Activated naive CD4-positive, alpha-beta T cell (primary cell): Measurements from ENCODE around the gene F2R.
"Not testable (repeated sequence)": the region's sequence is repeated elsewhere in the genome, so short reads cannot be mapped to it uniquely, and the experiment has no call there.

Source experiments
- DNase-seq, 4 experiments: peaks; one replicate each; lab custom pipeline; 2025; lab: John Stamatoyannopoulos, UW

Gene F2R

DNA sequence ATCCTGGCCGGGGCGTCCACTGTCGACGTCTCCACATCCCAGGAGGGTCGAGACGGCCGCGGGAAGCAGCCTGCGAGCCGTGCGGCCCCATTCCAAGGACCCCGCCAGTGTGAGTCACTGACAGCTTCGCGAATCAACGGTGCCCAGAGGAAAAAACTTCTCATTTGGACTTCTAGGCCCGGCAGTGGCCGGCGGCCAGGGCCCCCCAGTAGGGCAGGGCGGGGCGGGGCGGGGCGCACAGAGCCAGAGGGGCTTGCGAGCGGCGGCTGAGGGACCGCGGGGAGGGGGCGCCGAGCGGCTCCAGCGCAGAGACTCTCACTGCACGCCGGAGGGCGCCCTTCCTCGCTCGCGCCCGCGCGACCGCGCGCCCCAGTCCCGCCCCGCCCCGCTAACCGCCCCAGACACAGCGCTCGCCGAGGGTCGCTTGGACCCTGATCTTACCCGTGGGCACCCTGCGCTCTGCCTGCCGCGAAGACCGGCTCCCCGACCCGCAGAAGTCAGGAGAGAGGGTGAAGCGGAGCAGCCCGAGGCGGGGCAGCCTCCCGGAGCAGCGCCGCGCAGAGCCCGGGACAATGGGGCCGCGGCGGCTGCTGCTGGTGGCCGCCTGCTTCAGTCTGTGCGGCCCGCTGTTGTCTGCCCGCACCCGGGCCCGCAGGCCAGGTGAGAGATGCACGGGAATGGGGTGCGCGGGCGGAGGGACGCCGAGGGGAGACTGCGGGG lies at the start of gene F2R:
TSS of gene F2R (plus strand) at position 391 of the 720 bp plus-strand sequence. CDS start at position 573, 182 bp downstream.
- DNase-seq = peak in 3 of 4 experiments; percentile 6 to 40 (median 10)

DNA sequence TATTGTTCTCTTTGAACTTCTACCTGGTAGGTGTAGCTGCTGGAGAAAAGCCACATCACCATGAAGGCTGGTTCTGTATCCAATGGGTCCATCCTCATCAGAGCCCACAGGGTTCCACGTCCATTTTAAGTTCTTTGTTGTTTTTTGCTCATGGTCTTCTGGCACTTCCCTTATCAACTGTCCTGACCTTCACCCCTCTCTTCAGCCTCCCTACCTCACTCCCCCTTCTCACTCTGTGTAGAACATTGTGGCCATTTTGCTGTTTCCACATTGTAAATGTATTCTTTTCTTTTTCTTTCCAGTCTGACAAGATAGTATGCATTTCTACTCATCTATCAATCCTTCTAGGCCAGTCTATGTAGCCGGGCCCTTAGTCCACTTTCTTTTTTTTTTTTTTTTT lies 48.4 kb upstream of the F2R start:
- no peak for DNase-seq

DNA sequence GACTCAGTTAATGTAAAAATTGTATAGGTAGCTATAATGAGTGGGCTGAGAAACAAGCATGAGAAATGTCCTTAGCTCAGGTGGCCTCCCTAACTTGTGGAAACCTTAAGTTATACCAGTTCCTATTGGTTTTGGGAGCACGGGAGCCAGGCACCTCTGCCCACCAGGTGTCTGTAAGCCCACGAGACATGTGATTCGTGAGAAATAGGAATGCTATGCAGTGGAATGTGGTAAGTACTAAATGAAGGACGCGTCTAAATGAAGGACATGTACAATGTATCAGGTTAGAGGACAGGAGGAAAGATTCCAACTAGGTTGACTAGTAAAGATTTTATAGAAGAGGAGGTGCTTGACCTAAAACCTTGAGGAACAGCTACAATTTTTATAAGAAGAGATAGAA lies 46.7 kb upstream of the F2R start:
- DNase-seq = no peak

DNA sequence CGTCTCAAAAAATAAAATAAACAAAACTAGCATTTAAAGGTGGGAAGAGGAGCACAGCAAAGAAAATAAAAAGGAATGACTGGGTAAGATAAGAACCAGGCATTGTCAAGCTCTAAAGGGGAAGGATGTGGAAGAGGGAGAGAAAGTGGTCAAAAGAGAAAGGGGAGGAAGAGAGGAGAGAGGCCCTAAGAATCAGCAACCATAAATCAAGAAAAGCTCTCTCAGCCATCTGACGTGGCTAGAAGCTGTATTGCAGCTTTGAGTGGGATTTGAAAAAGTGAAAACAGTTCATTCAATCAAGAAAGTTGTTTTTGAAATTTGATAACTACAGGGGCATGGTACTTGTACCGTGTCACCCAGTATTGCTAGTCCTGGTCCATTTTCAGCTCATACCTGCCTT lies 45.4 kb upstream of the F2R start:
- DNase-seq = no peak

DNA sequence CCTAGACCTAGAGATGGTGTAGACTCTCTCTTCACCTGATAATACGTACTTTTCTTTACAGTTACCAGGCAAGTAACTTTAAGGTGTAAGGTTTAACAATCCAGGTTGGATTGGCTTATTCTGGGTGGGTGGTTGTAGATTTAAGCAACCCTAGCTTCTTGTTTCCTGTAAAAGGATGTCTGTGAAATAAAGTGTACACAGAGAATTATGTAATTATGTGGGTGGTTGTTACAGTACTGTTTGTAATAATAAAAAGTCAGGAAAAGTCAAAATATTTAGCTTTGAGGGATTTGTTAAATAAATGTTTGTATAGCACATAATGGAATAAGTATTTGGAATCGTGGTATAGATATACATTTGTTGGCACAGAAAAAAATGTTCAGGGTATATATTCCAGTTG lies 43.7 kb upstream of the F2R start:
- DNase-seq = no peak

DNA sequence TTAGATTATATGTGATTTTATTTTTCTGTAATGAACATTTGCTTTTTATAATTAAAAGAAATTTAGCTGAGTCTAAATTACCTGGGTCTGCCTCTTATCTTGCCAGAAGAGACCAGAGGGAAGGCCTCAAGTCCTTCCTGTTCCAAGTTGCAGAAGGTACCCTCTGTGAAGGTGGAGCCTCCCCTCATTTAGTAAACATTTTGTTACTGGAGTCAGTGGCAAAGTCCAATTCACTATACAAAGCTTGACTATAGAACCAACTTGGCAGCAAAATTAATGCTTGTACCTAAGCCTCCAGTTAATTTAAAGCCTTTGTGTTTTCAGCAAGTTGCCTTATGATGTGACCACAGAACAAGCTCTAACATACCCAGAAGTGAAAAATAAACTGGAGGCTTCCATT lies 42.8 kb upstream of the F2R start:
- no peak for DNase-seq

DNA sequence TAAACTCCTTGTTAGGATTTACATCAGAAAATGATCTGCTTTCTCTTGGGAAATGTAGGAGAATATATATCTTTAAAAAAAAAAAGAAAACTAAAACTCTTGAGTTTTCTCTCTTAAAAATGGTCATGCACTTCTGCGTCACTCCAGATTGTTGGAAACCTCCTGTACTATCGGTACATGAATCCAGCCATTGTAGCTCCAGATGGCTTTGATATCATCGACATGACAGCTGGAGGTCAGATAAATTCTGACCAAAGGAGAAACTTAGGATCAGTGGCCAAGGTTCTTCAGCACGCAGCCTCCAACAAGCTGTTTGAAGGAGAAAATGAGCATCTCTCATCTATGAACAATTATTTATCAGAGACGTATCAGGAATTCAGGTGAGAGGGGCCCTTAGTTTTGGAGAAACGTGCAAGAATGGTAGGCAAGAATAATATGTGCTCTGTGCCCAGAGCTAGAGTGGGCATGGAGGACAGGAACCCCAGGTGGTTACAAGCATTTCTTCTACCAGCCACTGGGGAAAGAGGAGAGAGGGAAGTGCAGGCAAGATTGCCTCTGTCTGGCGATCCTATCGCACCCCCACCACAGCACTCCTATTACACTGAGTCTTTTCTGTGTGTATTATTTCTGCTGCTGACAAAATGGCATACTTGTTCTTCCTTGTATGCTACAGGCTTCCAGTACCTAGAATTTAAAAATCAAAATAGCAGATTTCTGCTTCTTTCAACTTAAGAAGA lies 41.4 kb upstream of the F2R start:
- no peak for DNase-seq

DNA sequence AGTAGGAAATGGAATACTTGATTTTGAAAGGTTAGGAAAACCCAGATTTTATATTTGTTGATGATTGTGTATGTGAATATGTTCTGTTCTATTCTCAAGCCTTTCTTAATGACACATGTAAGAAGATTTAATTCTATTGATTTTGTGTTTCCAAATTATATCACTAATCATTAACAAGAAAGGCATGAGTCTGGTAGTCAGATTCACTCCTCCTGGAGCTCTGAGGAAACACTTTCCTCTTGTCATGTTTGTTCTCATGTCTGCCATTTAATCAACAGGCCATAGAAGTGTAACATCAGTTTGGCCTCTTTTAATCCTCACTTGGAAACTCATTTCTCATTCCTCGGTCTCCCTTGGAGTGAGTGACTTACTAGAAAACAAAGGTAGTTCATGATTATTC lies 40.6 kb upstream of the F2R start:
- no peak for DNase-seq

DNA sequence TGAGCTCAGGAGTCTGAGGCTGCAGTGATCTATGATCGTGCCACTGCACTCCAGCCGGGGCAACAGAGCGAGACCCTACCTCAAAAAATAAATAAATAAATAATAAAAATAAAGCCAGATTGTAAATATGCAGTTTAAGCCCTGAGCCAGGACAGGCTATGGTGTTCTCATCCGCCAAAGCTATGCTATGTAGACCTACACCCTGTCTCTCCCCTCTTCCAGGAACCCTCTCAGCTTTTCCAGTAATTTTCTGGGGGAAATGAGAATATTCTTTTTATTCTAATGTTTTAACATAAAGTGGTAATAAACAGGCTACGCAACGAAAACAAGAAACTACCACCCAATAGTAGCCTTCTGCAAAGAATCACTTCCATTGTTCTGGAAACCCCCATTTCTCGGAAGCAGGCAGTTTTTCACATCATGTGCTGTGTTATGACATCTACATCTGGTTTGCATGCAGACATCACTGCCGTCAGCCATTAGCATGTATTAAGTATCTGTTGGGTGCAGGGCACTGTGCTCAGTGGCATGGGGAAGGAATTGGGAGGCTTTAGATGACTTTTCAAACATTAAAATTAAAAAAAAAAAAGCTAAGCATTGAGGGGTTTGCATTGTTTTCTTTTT lies 38.0 kb upstream of the F2R start:
- DNase-seq = no peak

DNA sequence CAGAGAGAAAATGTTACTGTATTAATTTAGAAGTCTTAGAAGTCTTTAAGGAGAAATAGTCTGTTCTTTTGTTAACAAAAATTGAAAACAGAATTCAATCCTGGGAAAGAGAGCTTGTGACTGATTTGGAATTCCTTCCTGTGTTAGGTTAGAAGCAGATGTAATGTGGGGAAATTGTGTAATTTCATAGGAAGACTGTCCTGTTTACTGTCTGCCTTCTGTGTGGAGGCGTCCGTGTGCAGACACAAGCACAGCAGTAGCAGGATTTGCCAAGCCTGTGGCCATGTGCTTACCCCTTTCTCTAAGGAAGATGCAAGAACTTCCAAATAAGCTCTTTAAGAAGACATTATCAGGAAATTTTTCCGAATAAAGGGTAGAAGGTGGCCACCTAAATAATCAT lies 36.7 kb upstream of the F2R start:
- DNase-seq = no peak

DNA sequence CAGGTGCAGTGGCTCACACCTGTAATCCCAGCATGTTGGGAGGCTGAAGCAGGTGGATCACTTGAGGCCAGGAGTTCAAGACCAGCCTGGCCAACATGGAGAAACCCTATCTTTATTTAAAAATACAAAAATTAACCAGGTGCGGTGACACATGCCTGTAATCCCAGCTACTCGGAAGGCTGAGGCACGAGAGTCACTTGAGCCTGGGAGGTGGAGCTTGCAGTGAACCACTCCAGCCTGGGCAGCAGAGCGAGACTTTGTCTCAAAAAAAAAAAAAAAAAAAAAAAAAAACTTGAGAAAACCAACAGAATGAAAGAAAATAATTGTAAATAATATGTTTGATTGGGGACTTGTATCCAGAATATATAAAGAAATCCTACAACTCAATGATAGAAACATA lies 35.1 kb upstream of the F2R start:
- DNase-seq = not testable (repeated sequence)

DNA sequence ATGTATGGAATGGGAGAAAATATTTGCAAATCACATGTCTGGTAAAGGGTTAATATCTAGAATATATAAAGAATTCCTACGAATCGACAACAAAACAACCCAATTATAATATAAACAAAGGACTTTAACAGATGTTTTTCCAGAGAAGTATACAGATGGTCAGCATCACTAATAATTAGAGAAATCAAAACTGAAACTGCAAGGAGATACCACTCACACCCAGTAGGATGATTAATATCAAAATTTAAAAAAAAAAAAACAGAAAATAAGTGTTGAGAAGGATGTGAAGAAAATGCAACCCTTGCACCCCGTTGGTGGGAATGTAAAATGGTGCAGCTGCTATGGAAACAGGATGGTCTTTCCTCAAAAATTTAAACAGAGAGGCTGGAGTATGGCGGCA lies 34.6 kb upstream of the F2R start:
- DNase-seq = no peak

DNA sequence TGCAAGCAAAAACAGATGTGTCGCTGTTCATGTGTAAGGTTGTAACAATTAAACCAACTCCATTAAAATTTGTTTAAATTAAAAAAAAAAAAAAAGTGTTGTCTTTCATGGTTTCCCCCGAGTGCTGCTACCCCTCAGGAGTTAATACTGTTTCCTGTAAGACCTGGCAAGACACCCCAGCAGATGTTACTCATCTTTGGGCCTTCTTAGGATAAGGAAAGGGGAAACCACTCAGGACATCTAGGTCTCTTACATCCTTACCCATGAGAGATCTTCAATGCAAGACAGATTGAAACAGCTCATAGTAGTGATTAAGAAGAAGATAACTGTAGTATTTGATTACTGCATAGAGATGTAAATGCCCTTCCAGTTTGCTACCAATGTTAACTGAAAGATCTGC lies 33.5 kb upstream of the F2R start:
- no peak for DNase-seq

DNA sequence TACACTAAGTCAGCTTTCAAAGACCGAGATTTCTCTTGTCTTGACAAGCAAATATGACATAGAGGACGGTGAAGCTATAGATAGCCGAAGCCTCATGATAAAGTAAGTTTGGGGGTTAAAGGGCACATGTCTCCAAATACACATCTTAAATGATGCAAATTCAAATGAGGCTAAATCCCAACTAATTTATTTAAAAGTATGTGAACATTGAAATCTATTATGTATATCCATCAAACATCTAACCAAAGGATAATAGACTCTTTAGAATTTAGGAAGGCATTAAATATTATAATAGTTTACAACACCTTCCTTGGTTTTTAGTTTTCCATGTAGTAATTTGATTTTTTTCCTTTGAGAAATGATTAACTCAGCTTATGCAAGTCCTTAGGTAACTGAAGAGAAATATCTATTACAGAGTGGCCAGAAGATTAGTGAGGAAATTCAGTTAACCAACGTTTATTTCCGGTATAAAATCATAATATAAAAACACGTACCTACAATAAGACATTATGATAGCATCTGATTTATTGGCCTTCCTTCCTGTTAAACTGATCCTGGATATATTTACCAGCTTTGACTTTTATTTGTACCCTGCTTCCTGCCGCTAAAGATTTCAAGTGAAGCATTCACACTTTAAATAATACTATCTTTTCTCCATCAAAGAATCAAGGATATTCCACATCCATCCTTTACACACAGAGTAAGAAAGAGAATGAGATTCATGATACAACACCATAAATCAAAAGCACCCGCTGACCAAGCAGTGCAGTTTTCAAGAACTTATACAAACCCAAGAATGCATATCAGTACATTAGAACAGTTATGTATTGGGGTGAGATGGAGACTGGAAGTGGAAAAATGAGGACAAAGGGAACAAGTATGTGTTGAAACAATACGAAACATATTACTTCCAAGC lies 31.9 kb upstream of the F2R start:
- DNase-seq = no peak

DNA sequence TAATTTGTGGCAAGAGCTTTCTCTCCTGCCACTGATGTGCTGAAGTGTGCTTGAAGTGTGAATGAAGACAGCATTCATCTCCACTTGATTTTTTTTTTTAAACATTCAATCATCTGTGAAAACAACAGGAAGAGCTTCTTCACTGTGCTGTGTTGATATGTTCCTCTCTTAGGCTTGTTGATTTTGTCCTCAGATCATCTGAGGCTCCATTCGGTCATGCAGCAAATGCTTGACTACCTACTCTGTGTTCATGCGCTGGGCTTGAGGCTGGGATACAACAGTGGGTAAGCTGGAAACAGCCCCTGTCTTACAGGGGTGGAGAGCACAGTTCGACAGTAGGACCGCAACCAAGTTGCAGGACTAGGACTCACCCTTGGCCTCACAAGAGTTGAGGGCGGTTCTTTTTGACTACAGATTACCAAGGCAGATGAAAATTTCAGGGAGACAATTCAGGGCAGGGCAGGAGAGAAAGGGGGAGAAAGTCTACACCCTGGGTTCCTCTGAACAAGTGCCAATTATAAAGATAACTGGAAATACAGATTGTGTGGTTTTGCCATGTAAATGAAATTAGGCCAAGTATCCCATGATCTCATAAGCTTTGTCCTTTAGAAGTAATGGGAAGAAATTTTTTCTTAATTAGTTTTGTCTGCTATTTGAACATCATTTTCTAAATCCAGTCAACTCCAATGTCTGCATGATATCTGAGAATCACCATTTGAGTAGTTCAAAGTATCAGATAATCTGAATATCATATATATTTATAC lies 31.0 kb upstream of the F2R start:
- no peak for DNase-seq

DNA sequence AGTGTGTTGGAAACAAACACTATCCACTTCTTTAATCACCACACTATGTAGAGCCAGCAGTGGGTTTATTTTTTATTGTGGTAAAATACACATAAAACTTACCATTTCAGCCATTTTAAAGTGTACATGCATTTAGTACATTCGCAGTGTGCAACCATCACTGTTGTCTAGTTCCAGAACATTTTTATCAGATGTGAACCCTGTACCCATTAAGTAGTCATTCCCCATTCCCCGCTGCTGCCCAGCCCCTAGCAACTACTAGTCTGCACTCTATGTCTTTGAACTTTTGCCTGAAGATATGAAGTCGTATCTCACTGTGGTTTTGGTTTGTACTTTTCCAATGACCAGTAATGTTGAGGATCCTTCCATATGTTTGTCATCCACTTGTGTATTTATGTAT lies 30.2 kb upstream of the F2R start:
- DNase-seq = no peak

DNA sequence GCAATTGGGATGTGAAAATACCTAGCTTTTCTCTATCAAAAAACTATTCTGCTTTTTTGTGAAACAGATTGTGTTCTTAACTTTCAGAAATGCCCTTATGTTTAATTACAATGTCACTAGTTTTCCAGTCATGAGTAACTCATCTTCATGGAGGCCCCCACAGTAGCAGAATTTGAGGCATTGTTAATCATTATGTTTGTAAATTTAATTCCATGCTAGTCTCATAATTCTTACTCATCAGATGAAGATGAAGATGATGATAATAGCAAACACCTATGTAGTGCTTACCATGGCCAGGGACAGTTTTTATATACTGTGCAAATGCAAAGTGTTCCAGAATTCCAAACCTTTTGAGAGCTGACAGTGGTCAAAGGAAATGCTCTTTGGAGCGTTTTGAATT lies 27.7 kb upstream of the F2R start:
- no peak for DNase-seq

DNA sequence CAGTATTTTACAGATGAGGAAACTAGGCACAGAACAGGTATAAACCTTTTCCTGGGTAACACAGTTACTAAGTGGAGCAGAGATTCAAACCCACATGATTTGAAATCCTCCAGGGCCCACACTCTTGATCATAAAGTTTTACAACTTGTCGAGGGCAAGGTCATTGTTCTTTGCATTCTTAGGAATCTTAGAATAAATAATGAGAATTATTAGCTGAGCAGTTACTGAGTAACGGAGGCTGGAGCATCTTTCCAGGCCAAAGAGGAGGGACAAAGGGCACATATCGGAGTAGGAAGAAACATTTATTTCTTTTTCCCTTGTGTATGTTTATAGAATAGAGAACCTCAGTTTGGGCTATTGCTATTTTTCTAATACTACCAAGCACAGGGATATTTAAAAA lies 27.1 kb upstream of the F2R start:
- no peak for DNase-seq

DNA sequence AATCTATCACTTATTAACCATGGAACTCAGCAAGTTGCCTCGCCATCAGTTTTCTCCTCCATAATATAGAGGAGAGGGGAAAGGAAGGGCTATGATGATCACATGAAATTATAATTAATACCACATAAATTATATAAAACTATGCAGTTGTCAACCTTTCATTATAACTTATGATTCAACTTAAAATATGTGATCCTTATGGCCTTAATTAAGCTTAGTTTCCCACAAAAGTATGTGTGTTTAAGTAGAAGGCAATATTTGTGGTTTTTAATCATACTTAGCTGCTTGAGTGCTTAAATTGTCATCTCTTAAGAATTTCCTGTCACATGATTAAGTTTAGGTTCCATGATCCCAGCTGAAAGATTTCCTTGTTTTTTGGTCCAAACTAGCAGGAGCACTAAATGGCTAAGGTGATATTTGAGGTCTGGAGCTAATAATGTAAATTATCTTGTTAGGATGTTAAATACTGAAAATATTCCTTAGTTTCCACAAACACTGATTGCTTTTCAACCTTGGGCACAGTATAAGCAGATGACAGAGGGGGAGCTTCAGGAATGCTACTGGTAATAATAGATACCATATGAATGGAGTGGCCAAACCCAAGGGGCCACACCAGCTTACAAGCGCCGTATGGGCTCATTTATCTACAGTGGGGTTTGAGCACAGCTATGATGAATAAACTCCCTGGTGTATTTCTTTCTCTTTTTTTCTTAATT lies 26.4 kb upstream of the F2R start:
- no peak for DNase-seq

DNA sequence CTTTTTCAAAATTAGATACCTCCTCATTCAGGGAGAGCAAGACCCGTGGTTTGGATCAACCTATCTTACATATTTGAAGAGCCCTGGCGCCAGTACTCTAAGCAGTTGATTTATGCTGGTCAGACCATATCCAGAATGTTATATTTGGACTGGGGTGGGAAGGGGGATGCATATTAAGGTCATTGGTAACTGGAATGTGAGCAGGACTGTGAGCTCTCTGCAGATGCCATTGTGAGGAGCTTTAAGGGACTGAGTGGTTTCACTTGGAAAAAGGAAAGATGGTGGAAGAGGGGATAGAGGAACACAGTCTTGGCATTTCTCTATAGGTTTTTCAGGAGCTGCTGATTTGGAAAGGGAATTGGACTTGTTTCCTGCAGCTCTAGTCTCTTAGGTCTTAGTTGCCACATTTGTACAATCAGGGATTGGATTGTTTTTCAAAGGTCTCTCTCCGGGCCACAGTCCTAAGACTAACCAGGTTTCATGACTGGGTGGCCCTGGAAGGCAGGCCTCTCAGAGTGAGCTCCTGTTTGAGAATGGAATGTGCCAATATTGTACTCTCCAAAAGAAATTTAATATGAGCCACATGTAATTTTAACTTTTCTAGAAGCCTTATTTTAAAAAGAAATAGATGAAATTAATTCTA lies 25.8 kb upstream of the F2R start:
- no peak for DNase-seq
